Measurements from ENCODE around the gene TPCN1.

Gene TPCN1

GRCh38 chr12:113221181-113221996, at the start of gene TPCN1:
Gene TPCN1, plus strand, starts transcription at chr12:113221464. Its CDS starts 5,389 bp downstream, at chr12:113226853.
- DNase-seq = peak; percentile 98

GRCh38 chr12:113171543-113171942, 49.7 kb upstream of the TPCN1 start:
- no peak for DNase-seq

- DNase-seq = no peak
Observed at GRCh38 chr12:113172185-113172584, 49.1 kb upstream of the TPCN1 start.

- no peak for DNase-seq
Observed at GRCh38 chr12:113173081-113173698, 48.1 kb upstream of the TPCN1 start.

- DNase-seq = peak; percentile 8
Observed at GRCh38 chr12:113174461-113175384, 46.5 kb upstream of the TPCN1 start.

GRCh38 chr12:113179023-113179422, 42.2 kb upstream of the TPCN1 start:
- DNase-seq = no peak

- no peak for DNase-seq
Observed at GRCh38 chr12:113180333-113180732, 40.9 kb upstream of the TPCN1 start.

- no peak for DNase-seq
Observed at GRCh38 chr12:113181975-113182374, 39.3 kb upstream of the TPCN1 start.

- DNase-seq = no peak
Observed at GRCh38 chr12:113183030-113183589, 38.2 kb upstream of the TPCN1 start.

- no peak for DNase-seq
Observed at GRCh38 chr12:113184098-113184899, 37.0 kb upstream of the TPCN1 start.

GRCh38 chr12:113184900-113185179, 36.4 kb upstream of the TPCN1 start:
- DNase-seq = peak; percentile 74

- DNase-seq = peak; percentile 75
Observed at GRCh38 chr12:113185180-113186032, 35.9 kb upstream of the TPCN1 start, which contains the start of the genes DDX54 and RITA1. Gene DDX54, minus strand, starts transcription at chr12:113185478. Its CDS starts 27 bp downstream, at chr12:113185451. Gene RITA1, plus strand, starts transcription at chr12:113185721. Its CDS starts 1,026 bp downstream, at chr12:113186747.

GRCh38 chr12:113186033-113186365, 35.3 kb upstream of the TPCN1 start:
- DNase-seq = no peak

- no peak for DNase-seq
Observed at GRCh38 chr12:113186666-113187325, 34.5 kb upstream of the TPCN1 start.

- DNase-seq = no peak
Observed at GRCh38 chr12:113189361-113189760, 31.9 kb upstream of the TPCN1 start.

GRCh38 chr12:113190761-113191160, 30.5 kb upstream of the TPCN1 start:
- DNase-seq = no peak

- no peak for DNase-seq
Observed at GRCh38 chr12:113191227-113191626, 30.0 kb upstream of the TPCN1 start.

GRCh38 chr12:113194971-113195391, 26.3 kb upstream of the TPCN1 start:
- no peak for DNase-seq

- DNase-seq = no peak
Observed at GRCh38 chr12:113195598-113195997, 25.7 kb upstream of the TPCN1 start.

GRCh38 chr12:113196582-113196981, 24.7 kb upstream of the TPCN1 start:
- DNase-seq = no peak

- DNase-seq = peak; percentile 24
Observed at GRCh38 chr12:113196990-113197389, 24.3 kb upstream of the TPCN1 start.

All from KG1 (cell line).